ENCODE results near the gene CERS4.
"Not testable (repeated sequence)": the region's sequence is repeated elsewhere in the genome, so short reads cannot be mapped to it uniquely, and the experiment has no call there.

CERS4 gene

GRCh38 chr19:8259922-8260247 lies 50.7 kb downstream of the CERS4 start:
- Histone ChIP-seq H3K9me3 (ENCODE audit: control insufficient read depth, low read depth, low read length) (no peaks in the 10 kb centered on the region), H3K9ac (ENCODE audit: low read length) (no peak overlapping the region), H3K27me3 (ENCODE audit: control insufficient read depth, insufficient read depth, low read length) (no peaks in the 10 kb centered on the region), H3K4me1 (ENCODE audit: control insufficient read depth, low read depth, low read length) (no peaks in the 10 kb centered on the region), H3K4me3 (ENCODE audit: low read length) (no peak overlapping the region), H3K36me3 (ENCODE audit: control insufficient read depth, low read depth, low read length) (peaks cover 14% of the 10 kb centered on the region), H3K27ac (ENCODE audit: low read length) (no peak overlapping the region)

GRCh38 chr19:8261347-8261746 lies 52.2 kb downstream of the CERS4 start:
- no peaks in the 10 kb centered on the region for H3K27me3 ChIP-seq (ENCODE audit: control insufficient read depth, insufficient read depth, low read length)
- H3K27ac ChIP-seq (ENCODE audit: low read length), result no peak overlapping the region
- no peak overlapping the region for H3K4me3 ChIP-seq (ENCODE audit: low read length)
- no peak overlapping the region for H3K9ac ChIP-seq (ENCODE audit: low read length)
- no peaks in the 10 kb centered on the region for H3K9me3 ChIP-seq (ENCODE audit: control insufficient read depth, low read depth, low read length)
- H3K4me1 ChIP-seq (ENCODE audit: control insufficient read depth, low read depth, low read length), result no peaks in the 10 kb centered on the region
- H3K36me3 ChIP-seq (ENCODE audit: control insufficient read depth, low read depth, low read length), result peaks cover 9% of the 10 kb centered on the region

DNA sequence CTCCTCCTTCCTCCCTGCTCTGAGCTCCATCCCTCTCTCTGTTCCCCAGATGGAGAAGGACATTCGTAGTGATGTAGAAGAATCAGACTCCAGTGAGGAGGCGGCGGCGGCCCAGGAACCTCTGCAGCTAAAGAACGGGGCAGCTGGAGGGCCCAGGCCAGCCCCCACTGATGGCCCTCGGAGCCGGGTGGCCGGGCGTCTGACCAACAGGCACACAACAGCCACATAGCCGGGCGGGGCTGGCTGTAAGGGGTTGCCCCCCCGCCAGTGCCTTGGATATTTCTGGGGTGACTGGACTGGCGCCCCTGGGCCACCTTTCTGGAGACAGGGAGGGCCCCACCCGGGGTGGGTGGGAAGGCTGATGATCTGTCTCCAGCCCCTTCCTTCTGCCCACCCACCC lies 52.7 kb downstream of the CERS4 start:
- Histone ChIP-seq H3K36me3 (ENCODE audit: control insufficient read depth, low read depth, low read length) (peaks cover 7% of the 10 kb centered on the region), H3K9ac (ENCODE audit: low read length) (no peak overlapping the region), H3K4me1 (ENCODE audit: control insufficient read depth, low read depth, low read length) (no peaks in the 10 kb centered on the region), H3K27me3 (ENCODE audit: control insufficient read depth, insufficient read depth, low read length) (no peaks in the 10 kb centered on the region), H3K27ac (ENCODE audit: low read length) (no peak overlapping the region), H3K9me3 (ENCODE audit: control insufficient read depth, low read depth, low read length) (no peaks in the 10 kb centered on the region), H3K4me3 (ENCODE audit: low read length) (no peak overlapping the region)

GRCh38 chr19:8262431-8262830 lies 53.3 kb downstream of the CERS4 start:
- no peaks in the 10 kb centered on the region for H3K27me3 ChIP-seq (ENCODE audit: control insufficient read depth, insufficient read depth, low read length)
- no peak overlapping the region for H3K9ac ChIP-seq (ENCODE audit: low read length)
- H3K36me3 ChIP-seq (ENCODE audit: control insufficient read depth, low read depth, low read length), result peaks cover 7% of the 10 kb centered on the region
- no peaks in the 10 kb centered on the region for H3K9me3 ChIP-seq (ENCODE audit: control insufficient read depth, low read depth, low read length)
- no peaks in the 10 kb centered on the region for H3K4me1 ChIP-seq (ENCODE audit: control insufficient read depth, low read depth, low read length)
- H3K4me3 ChIP-seq (ENCODE audit: low read length), result no peak overlapping the region
- no peak overlapping the region for H3K27ac ChIP-seq (ENCODE audit: low read length)

DNA sequence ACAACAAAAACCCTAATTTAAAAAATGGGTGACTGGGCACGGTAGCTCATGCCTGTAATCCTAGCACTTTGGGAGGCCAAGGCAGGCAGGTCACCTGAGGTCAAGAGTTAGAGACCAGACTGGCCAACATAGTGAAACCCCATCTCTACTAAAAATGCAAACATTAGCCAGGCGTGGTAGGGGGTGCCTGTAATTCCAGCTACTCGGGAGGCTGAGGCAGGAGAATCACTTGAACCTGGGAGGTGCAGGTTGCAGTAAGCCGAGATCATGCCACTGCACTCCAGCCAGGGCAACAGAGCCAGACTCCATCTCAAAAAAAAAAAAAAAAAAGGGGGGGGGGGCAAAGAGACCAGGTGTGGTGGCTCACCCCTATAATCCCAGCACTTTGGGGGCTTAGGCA lies 55.1 kb downstream of the CERS4 start:
- H3K36me3 ChIP-seq (ENCODE audit: control insufficient read depth, low read depth, low read length); H3K27me3 ChIP-seq (ENCODE audit: control insufficient read depth, insufficient read depth, low read length); H3K4me3 ChIP-seq (ENCODE audit: low read length); H3K27ac ChIP-seq (ENCODE audit: low read length); H3K9ac ChIP-seq (ENCODE audit: low read length); H3K9me3 ChIP-seq (ENCODE audit: control insufficient read depth, low read depth, low read length); H3K4me1 ChIP-seq (ENCODE audit: control insufficient read depth, low read depth, low read length): not testable (repeated sequence)

DNA sequence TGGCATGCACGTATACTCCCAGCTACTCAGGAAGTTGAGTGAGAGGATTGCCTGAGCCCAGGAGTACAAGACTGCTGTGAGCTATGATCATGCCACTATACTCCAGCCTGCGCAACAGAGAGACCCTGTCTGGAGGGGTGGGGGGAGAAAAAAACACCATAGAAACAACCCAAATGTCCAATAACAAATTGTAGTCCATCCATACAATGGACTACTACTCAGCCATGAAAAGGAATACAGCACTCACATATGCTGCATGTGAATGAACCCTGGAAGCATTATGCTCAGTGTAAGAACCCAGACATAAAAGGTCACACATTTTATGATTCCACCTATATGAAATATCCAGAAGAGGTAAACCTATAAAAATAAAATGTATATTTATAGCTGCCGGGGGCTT lies 56.7 kb downstream of the CERS4 start:
- Histone ChIP-seq H3K4me1 (ENCODE audit: control insufficient read depth, low read depth, low read length) (no peaks in the 10 kb centered on the region), H3K9me3 (ENCODE audit: control insufficient read depth, low read depth, low read length) (no peaks in the 10 kb centered on the region), H3K27me3 (ENCODE audit: control insufficient read depth, insufficient read depth, low read length) (no peaks in the 10 kb centered on the region), H3K36me3 (ENCODE audit: control insufficient read depth, low read depth, low read length) (no peaks in the 10 kb centered on the region), H3K4me3 (ENCODE audit: low read length) (no peak overlapping the region), H3K9ac (ENCODE audit: low read length) (no peak overlapping the region), H3K27ac (ENCODE audit: low read length) (no peak overlapping the region)

- H3K9me3 ChIP-seq (ENCODE audit: control insufficient read depth, low read depth, low read length), result no peaks in the 10 kb centered on the region
- H3K4me1 ChIP-seq (ENCODE audit: control insufficient read depth, low read depth, low read length), result no peaks in the 10 kb centered on the region
- H3K27me3 ChIP-seq (ENCODE audit: control insufficient read depth, insufficient read depth, low read length), result no peaks in the 10 kb centered on the region
- no peak overlapping the region for H3K4me3 ChIP-seq (ENCODE audit: low read length)
- no peaks in the 10 kb centered on the region for H3K36me3 ChIP-seq (ENCODE audit: control insufficient read depth, low read depth, low read length)
- H3K27ac ChIP-seq (ENCODE audit: low read length), result no peak overlapping the region
- no peak overlapping the region for H3K9ac ChIP-seq (ENCODE audit: low read length)
These were observed 60.6 kb downstream of the CERS4 start for GRCh38 chr19:8269724-8270123.

DNA sequence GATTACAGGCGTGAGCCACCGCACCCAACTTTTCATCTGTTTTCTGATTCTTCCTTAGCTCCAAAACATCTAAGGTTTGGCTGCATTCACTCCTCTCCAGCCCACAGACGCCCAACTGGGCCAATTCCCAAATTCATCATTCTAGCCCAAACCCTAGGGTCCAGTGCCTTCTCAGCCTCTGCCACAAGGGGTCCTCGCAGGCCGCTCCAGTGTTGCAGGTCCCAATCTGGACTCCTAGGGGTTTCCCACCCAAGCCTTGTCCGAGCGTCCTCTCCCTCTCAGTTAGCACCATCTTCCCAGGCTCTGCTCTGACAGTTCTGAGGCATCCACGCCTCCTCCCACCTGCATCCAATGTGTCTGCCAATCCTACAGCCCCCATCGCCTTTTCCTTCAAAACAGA lies 67.3 kb downstream of the CERS4 start:
- H3K4me3 ChIP-seq (ENCODE audit: low read length); H3K9ac ChIP-seq (ENCODE audit: low read length); H3K27ac ChIP-seq (ENCODE audit: low read length); H3K36me3 ChIP-seq (ENCODE audit: control insufficient read depth, low read depth, low read length); H3K27me3 ChIP-seq (ENCODE audit: control insufficient read depth, insufficient read depth, low read length); H3K4me1 ChIP-seq (ENCODE audit: control insufficient read depth, low read depth, low read length); H3K9me3 ChIP-seq (ENCODE audit: control insufficient read depth, low read depth, low read length): not testable (repeated sequence)

GRCh38 chr19:8291337-8291736 lies 82.2 kb downstream of the CERS4 start:
- not testable (repeated sequence) for H3K27me3 ChIP-seq (ENCODE audit: control insufficient read depth, insufficient read depth, low read length); H3K4me3 ChIP-seq (ENCODE audit: low read length); H3K36me3 ChIP-seq (ENCODE audit: control insufficient read depth, low read depth, low read length); H3K4me1 ChIP-seq (ENCODE audit: control insufficient read depth, low read depth, low read length); H3K9me3 ChIP-seq (ENCODE audit: control insufficient read depth, low read depth, low read length); H3K27ac ChIP-seq (ENCODE audit: low read length); H3K9ac ChIP-seq (ENCODE audit: low read length)

GRCh38 chr19:8302357-8302691 lies 93.2 kb downstream of the CERS4 start:
- Histone ChIP-seq H3K36me3 (ENCODE audit: control insufficient read depth, low read depth, low read length) (peaks cover 9% of the 10 kb centered on the region), H3K27me3 (ENCODE audit: control insufficient read depth, insufficient read depth, low read length) (no peaks in the 10 kb centered on the region), H3K4me3 (ENCODE audit: low read length) (no peak overlapping the region), H3K9ac (ENCODE audit: low read length) (no peak overlapping the region), H3K27ac (ENCODE audit: low read length) (no peak overlapping the region), H3K4me1 (ENCODE audit: control insufficient read depth, low read depth, low read length) (peaks cover 6% of the 10 kb centered on the region), H3K9me3 (ENCODE audit: control insufficient read depth, low read depth, low read length) (no peaks in the 10 kb centered on the region)

DNA sequence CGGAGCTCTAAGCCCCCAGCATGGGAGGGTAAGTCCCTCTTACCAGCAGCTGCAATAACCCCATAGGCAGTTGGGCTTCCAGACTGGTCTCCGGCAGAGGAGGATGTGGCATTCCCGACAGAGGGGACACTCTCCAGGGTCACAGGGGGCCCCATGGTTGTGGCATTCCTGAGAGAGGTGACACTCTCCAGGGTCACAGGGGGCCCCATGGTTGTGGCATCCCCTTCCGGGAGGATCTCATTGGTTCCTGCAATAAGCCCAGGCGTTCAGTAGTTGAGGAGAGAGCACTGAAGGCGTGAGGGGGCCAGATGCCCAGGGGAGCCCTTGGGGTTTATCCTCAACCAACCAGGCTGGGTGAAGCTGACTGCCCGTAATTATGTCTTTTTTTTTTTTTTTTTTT lies 93.6 kb downstream of the CERS4 start:
- H3K4me3 ChIP-seq (ENCODE audit: low read length), result no peak overlapping the region
- no peak overlapping the region for H3K9ac ChIP-seq (ENCODE audit: low read length)
- no peaks in the 10 kb centered on the region for H3K9me3 ChIP-seq (ENCODE audit: control insufficient read depth, low read depth, low read length)
- no peaks in the 10 kb centered on the region for H3K27me3 ChIP-seq (ENCODE audit: control insufficient read depth, insufficient read depth, low read length)
- peaks cover 9% of the 10 kb centered on the region for H3K36me3 ChIP-seq (ENCODE audit: control insufficient read depth, low read depth, low read length)
- H3K4me1 ChIP-seq (ENCODE audit: control insufficient read depth, low read depth, low read length), result peaks cover 7% of the 10 kb centered on the region
- no peak overlapping the region for H3K27ac ChIP-seq (ENCODE audit: low read length)

DNA sequence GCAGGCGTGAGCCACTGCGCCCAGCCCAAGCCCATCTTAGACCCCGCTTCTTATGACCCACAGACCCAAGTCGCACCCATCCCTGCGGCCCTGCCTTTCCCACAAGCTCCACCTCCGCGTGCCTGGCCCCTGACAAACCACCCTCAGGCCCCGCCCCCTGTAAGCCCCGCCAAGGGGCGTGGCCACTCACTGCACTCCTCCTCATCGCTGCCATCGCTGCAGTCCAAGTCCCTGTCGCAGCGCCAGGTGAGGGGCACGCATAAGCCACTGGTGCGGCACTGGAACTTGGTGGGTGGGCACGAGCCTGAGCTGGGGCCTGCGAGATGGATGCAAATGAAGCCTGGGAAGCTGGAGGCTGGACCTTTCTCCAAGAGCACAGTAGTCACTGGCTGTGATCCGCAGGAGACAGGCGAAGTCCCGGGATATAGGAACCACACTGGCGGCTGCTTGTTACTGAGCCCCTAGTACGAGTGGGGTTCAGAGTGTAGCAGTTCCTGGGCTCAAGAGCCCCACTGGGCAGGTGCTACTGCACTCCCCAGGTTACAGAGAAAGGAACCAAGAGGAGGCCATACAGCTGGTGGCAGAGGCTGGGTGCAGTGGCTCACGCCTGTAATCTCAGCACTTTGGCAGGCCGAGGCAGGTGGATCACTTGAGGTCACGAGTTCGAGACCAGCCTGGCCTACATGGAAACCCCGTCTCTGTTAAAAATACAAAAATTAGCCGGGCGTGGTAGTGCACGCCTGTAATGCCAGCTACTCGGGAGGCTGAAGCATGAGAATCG lies 95.9 kb downstream of the CERS4 start:
- H3K4me1 ChIP-seq (ENCODE audit: control insufficient read depth, low read depth, low read length), result peaks cover 7% of the 10 kb centered on the region
- peaks cover 9% of the 10 kb centered on the region for H3K36me3 ChIP-seq (ENCODE audit: control insufficient read depth, low read depth, low read length)
- no peak overlapping the region for H3K4me3 ChIP-seq (ENCODE audit: low read length)
- H3K27me3 ChIP-seq (ENCODE audit: control insufficient read depth, insufficient read depth, low read length), result no peaks in the 10 kb centered on the region
- no peak overlapping the region for H3K27ac ChIP-seq (ENCODE audit: low read length)
- H3K9ac ChIP-seq (ENCODE audit: low read length), result no peak overlapping the region
- H3K9me3 ChIP-seq (ENCODE audit: control insufficient read depth, low read depth, low read length), result no peaks in the 10 kb centered on the region

All from iPS-18a (cell line).